Liver (tissue), 9 donors: ENCODE measurements around the gene PADI3. TPM values are rescaled to one million over a fixed set of nuclear protein-coding genes. Genes with fewer than 3 reads are reported as not detected.

ENCODE experiments used
- DNase-seq: peaks from one replicate; pipeline ENCODE4 v3.0.0-alpha.2; 2017; ENCODE audit warnings: low spot score
- H3K27ac ChIP-seq, 2 donors: one replicate each; pipeline ENCODE4 v1.7.0; 2013; ENCODE audit warnings: inconsistent platforms in 2 of 2, low read length in 2 of 2, control low read depth in 1 of 2, low read depth in 1 of 2, mild to moderate bottlenecking in 1 of 2
- H3K27me3 ChIP-seq, 4 donors: one replicate each; pipeline versions ENCODE4 v1.6.1 to v1.7.0; 2013; ENCODE audit warnings: low read length in 3 of 4, inconsistent platforms in 1 of 4, mild to moderate bottlenecking in 1 of 4, moderate library complexity in 1 of 4; ENCODE audit not compliant: control insufficient read depth in 4 of 4, insufficient read depth in 4 of 4
- H3K36me3 ChIP-seq, 4 donors: one replicate each; pipeline versions ENCODE4 v1.6.1 to v1.7.0; 2013; ENCODE audit warnings: low read length in 3 of 4, mild to moderate bottlenecking in 3 of 4, low read depth in 1 of 4, moderate library complexity in 1 of 4; ENCODE audit not compliant: control insufficient read depth in 4 of 4, insufficient read depth in 3 of 4
- H3K4me1 ChIP-seq, 4 donors: one replicate each; pipeline versions ENCODE4 v1.6.1 to v1.7.0; 2013; ENCODE audit warnings: low read length in 3 of 4, mild to moderate bottlenecking in 3 of 4, moderate library complexity in 1 of 4; ENCODE audit not compliant: control insufficient read depth in 4 of 4, insufficient read depth in 4 of 4
- H3K4me3 ChIP-seq, 3 donors: one replicate each; pipeline versions ENCODE4 v1.6.1 to v1.7.0; 2013; ENCODE audit warnings: low read length in 3 of 3, control low read depth in 1 of 3, low read depth in 1 of 3, mild to moderate bottlenecking in 1 of 3
- H3K9ac ChIP-seq, 2 donors: one replicate each; pipeline ENCODE4 v1.7.0; 2013; ENCODE audit warnings: low read length in 2 of 2, mild to moderate bottlenecking in 2 of 2, moderate library complexity in 2 of 2, control low read depth in 1 of 2, low read depth in 1 of 2
- H3K9me3 ChIP-seq, 4 donors: one replicate each; pipeline versions ENCODE4 v1.6.1 to v1.7.0; 2013; ENCODE audit warnings: low read length in 3 of 4; ENCODE audit not compliant: control insufficient read depth in 4 of 4
- ATF3 ChIP-seq: IDR thresholded peaks from 2 replicates; pipeline ENCODE4 v1.6.1; 2016; ENCODE audit warnings: antibody characterized with exemption
- CTCF ChIP-seq: fragments of 150-350 bp; IDR thresholded peaks from 2 replicates; pipeline ENCODE4 v1.5.1; 2017; ENCODE audit warnings: improper control_type of control experiment, low read depth, low read length; ENCODE audit not compliant: missing input control
- EGR1 ChIP-seq, 2 donors: IDR thresholded peaks; 2 replicates each; pipeline ENCODE4 v1.6.1; 2016 to 2018; ENCODE audit warnings: antibody characterized with exemption in 2 of 2, low read depth in 2 of 2
- FOXA1 ChIP-seq: IDR thresholded peaks from 2 replicates; pipeline ENCODE4 v1.6.1; 2016; ENCODE audit warnings: antibody characterized with exemption
- FOXA2 ChIP-seq: IDR thresholded peaks from 2 replicates; pipeline ENCODE4 v1.6.1; 2016; ENCODE audit warnings: antibody characterized with exemption
- GABPA ChIP-seq, 2 donors: IDR thresholded peaks in 1 of 2; conservative IDR thresholded peaks in 1 of 2; 2 replicates each; pipeline ENCODE4 v1.6.1; 2016; ENCODE audit warnings: antibody characterized with exemption in 2 of 2, mild to moderate bottlenecking in 1 of 2, moderate library complexity in 1 of 2
- HNF4A ChIP-seq, 2 donors: conservative IDR thresholded peaks; 2 replicates each; pipeline ENCODE4 v1.6.1; 2016; ENCODE audit warnings: antibody characterized with exemption in 2 of 2, mild to moderate bottlenecking in 2 of 2
- HNF4G ChIP-seq: IDR thresholded peaks from 2 replicates; pipeline ENCODE4 v1.6.1; 2016; ENCODE audit warnings: antibody characterized with exemption
- JUND ChIP-seq, 2 donors: IDR thresholded peaks; 2 replicates each; pipeline ENCODE4 v1.6.1; 2016; ENCODE audit warnings: antibody characterized with exemption in 2 of 2
- MAX ChIP-seq: IDR thresholded peaks from 2 replicates; pipeline ENCODE4 v1.6.1; 2016; ENCODE audit warnings: antibody characterized with exemption
- NR2F2 ChIP-seq: IDR thresholded peaks from 2 replicates; pipeline ENCODE4 v1.6.1; 2016; ENCODE audit warnings: antibody characterized with exemption
- RAD21 ChIP-seq, 2 donors: IDR thresholded peaks; 2 replicates each; pipeline ENCODE4 v1.6.1; 2016; ENCODE audit warnings: antibody characterized with exemption in 2 of 2, mild to moderate bottlenecking in 2 of 2
- REST ChIP-seq: IDR thresholded peaks from 2 replicates; pipeline ENCODE4 v1.6.1; 2016; ENCODE audit warnings: antibody characterized with exemption, mild to moderate bottlenecking
- RXRA ChIP-seq, 2 donors: IDR thresholded peaks; 2 replicates each; pipeline ENCODE4 v1.6.1; 2017 to 2018; ENCODE audit warnings: antibody characterized with exemption in 2 of 2, mild to moderate bottlenecking in 1 of 2
- SP1 ChIP-seq: IDR thresholded peaks from 2 replicates; pipeline ENCODE4 v1.6.1; 2018; ENCODE audit warnings: antibody characterized with exemption, mild to moderate bottlenecking
- TAF1 ChIP-seq: conservative IDR thresholded peaks from 2 replicates; pipeline ENCODE4 v1.6.1; 2016; ENCODE audit warnings: antibody characterized with exemption, mild to moderate bottlenecking
- YY1 ChIP-seq: IDR thresholded peaks from 2 replicates; pipeline ENCODE4 v1.6.1; 2016; ENCODE audit warnings: antibody characterized with exemption, mild to moderate bottlenecking
- ZBTB33 ChIP-seq: IDR thresholded peaks from 2 replicates; pipeline ENCODE4 v1.6.1; 2016; ENCODE audit warnings: antibody characterized with exemption
- WGBS: extraction: QIAGEN DNeasy Blood & Tissue Kit; methylation state at CpG from one replicate; pipeline ENCODE4 v1.1.7; 2013; 5-methylcytosine and 5-hydroxymethylcytosine counted together
- polyA plus RNA-seq, 2 donors: library from polyadenylated mRNA; stranded (reverse) in 1 of 2; unstranded in 1 of 2; fragments of 200-250 nt in 1 of 2; fragments of >200 nt in 1 of 2; fragmentation: Nextera tagmentation in 1 of 2; extraction: Ambion mirVana in 1 of 2; gene quantifications; one replicate each; pipeline versions ENCODE4 v1.2.1 to v1.2.3, GENCODE V29; 2013 to 2015
- total RNA-seq, 2 donors: library from RNA; depleted of rRNA; stranded (reverse); fragments of >200 nt; gene quantifications; one replicate each; pipeline ENCODE4 v1.2.3, GENCODE V29; 2014
- donor health status: healthy.
- donor health status: healthy.
- donor health status: healthy.
- donor health status: healthy.
- donor health status: healthy.

PADI3 gene
- total and polyA plus RNA-seq, 4 donors: not detected

- WGBS: 46% methylated on average over 2 of the region's 2 CpGs
- no peak overlapping the region for H3K9ac ChIP-seq
- H3K9me3 ChIP-seq: no peaks in the 10 kb centered on the region
- TF ChIP-seq HNF4A (conservative IDR thresholded peaks at IDR 0.05): no peak
- no peak for TF ChIP-seq ATF3
- TF ChIP-seq MAX: no peak
- no peak for TF ChIP-seq HNF4G
- no peak for TF ChIP-seq ZBTB33
- no peak for TF ChIP-seq TAF1
- no peak for TF ChIP-seq FOXA1
- no peak for TF ChIP-seq CTCF
- TF ChIP-seq YY1: no peak
- no peak for TF ChIP-seq RAD21 (IDR thresholded peaks at IDR 0.05)
- no peak for TF ChIP-seq RXRA (IDR thresholded peaks at IDR 0.05)
- no peak for TF ChIP-seq NR2F2
- TF ChIP-seq JUND (IDR thresholded peaks at IDR 0.05): no peak
- TF ChIP-seq SP1: no peak
- no peak for TF ChIP-seq GABPA (IDR thresholded peaks at IDR 0.05 in 1 of 2, conservative IDR thresholded peaks at IDR 0.05 in 1 of 2)
- no peak for TF ChIP-seq EGR1 (IDR thresholded peaks at IDR 0.05; ENCODE audit: low read depth in 2 of 2)
- no peak for TF ChIP-seq REST
- no peak for TF ChIP-seq FOXA2
- peaks cover 0 to 10% (median 2%) of the 10 kb centered on the region in 4 donors for H3K27me3 ChIP-seq
- H3K36me3 ChIP-seq: no peaks in the 10 kb centered on the region
- no peaks in the 10 kb centered on the region for H3K4me1 ChIP-seq
- DNase-seq: no peak
- H3K27ac ChIP-seq: no peak overlapping the region
- no peak overlapping the region for H3K4me3 ChIP-seq
Measured at GRCh38 chr1:17289721-17290120, 40.8 kb downstream of the PADI3 start.

GRCh38 chr1:17290553-17290952 is 41.7 kb downstream of the PADI3 start:
- no peak overlapping the region for H3K9ac ChIP-seq
- no peaks in the 10 kb centered on the region for H3K9me3 ChIP-seq
- no peak overlapping the region for H3K27ac ChIP-seq
- TF ChIP-seq FOXA1 (no peak), YY1 (no peak), EGR1 (IDR thresholded peaks at IDR 0.05; ENCODE audit: low read depth in 2 of 2) (no peak)
- no peaks in the 10 kb centered on the region for H3K4me1 ChIP-seq
- no peak overlapping the region for H3K4me3 ChIP-seq
- DNase-seq: no peak
- no peaks in the 10 kb centered on the region for H3K36me3 ChIP-seq
- WGBS: 90% methylated on average over 3 of the region's 3 CpGs
- peaks cover 0 to 10% (median 2%) of the 10 kb centered on the region in 4 donors for H3K27me3 ChIP-seq
